HG03439 (cell line): ENCODE results near the gene DIS3.
"Not testable (repeated sequence)": the region's sequence is repeated elsewhere in the genome, so short reads cannot be mapped to it uniquely, and the experiment has no call there.

Source experiments
- ATAC-seq: cut with Tn5 transposase; IDR thresholded peaks from one replicate; pipeline ENCODE4 v1.9.1; 2021; ENCODE audit warnings: mild to moderate bottlenecking, moderate library complexity; ENCODE audit not compliant: unreplicated experiment

DIS3 gene, protein sequence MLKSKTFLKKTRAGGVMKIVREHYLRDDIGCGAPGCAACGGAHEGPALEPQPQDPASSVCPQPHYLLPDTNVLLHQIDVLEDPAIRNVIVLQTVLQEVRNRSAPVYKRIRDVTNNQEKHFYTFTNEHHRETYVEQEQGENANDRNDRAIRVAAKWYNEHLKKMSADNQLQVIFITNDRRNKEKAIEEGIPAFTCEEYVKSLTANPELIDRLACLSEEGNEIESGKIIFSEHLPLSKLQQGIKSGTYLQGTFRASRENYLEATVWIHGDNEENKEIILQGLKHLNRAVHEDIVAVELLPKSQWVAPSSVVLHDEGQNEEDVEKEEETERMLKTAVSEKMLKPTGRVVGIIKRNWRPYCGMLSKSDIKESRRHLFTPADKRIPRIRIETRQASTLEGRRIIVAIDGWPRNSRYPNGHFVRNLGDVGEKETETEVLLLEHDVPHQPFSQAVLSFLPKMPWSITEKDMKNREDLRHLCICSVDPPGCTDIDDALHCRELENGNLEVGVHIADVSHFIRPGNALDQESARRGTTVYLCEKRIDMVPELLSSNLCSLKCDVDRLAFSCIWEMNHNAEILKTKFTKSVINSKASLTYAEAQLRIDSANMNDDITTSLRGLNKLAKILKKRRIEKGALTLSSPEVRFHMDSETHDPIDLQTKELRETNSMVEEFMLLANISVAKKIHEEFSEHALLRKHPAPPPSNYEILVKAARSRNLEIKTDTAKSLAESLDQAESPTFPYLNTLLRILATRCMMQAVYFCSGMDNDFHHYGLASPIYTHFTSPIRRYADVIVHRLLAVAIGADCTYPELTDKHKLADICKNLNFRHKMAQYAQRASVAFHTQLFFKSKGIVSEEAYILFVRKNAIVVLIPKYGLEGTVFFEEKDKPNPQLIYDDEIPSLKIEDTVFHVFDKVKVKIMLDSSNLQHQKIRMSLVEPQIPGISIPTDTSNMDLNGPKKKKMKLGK

DNA sequence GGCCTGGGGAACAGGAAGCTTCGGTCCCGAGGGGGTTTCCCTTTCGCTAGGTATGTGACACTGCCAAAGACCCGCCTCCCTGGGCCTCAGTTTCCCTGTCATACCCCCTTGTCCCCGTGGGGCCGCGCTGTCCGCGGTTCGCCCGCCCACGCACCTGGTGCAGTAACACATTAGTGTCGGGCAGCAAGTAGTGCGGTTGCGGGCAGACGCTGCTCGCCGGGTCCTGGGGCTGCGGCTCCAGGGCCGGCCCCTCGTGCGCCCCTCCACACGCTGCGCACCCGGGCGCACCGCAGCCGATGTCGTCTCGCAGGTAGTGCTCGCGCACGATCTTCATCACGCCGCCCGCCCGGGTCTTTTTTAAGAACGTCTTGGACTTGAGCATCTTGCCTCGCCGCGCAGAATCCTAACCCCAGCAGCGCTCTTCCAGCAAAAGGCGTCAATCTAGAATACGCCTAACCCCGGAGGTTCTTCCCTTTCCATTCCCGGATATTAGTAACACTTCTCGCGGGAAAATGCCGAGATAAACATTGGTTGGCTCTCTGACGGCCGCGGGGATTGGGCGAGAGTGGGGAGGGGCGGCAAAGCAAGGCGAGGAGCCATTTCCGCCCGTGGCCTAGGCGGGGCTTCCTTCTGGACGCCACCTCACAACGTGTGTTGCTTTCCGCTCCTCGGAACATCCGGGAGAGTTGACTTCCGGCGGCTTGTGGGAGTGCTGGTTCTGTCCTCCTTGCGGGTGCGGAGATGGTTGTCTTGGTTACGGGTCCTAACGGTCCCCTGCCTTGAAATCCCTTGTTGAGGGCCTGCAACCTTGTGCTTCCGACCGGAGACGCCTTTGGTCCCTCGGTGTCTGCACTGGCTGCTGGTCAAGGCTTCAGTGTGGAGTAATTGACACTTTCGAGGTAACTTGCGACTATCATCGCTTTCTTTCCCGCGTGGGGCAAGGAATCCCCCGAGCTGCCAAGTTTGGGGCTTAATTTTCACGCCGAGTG lies at the start of gene DIS3, which contains the start of gene PIBF1:
Gene DIS3 (minus strand): TSS at position 450 of the 989 bp plus-strand sequence. CDS start 68 bp downstream, at position 382.
Gene PIBF1 (plus strand): TSS at position 683 of the 989 bp plus-strand sequence. CDS start 1,337 bp downstream, outside the sequence.
- ATAC-seq: peak; percentile 98

DNA sequence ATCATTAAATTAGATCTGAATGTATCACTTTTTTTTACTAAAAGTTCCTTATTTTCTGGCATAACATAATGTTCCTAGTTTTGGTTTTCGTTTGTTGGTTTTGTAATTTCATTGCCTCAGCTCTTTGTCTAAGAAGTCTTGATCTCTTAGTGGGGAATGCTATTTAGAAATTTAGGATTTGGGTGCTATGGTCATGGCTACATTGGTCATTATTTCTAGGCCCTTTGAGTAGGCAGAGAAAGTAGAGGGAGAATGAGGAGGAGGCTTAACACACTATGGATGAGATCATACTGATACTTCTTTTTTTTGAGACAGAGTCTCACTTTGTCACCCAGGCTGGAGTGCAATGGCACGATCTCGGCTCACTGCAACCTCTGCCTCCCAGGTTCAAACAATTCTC lies 42.0 kb upstream of the DIS3 start:
- ATAC-seq: no peak

DNA sequence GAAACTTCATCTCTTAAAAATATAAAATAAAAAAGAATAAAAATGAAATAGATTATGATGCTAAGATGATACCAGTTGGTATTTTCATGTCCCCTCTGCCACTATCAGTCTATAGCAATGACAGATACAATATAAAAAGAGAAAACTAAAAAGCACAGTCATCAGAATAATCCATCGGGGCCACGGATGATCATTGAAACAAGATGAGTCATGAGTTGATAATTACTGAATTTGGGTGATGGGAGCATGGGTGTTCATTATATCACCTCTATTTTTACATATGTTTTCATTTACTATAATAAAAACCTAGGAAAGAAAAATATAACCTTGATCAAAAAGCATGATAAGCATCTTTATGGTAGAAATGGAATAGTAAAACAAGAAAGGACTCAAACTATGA lies 41.4 kb upstream of the DIS3 start:
- ATAC-seq: no peak

DNA sequence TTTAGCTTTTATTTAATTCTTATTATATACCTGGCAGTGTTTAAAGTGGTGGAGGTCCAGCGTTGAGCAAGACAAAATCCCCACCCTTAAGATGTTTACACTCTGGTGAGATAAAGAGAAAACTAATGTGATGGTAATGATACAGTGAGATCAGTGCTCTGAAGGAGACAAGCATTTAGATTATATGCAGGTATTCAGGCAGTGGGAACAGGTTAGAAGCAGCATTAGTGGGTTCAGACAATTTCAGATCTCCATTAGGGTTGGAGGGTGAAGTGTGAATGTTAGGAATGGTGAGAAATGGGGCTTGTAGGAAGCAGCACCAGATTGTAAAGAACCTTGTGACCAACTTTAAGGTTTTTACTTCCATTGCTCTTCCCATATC lies 39.2 kb upstream of the DIS3 start:
- ATAC-seq: no peak

DNA sequence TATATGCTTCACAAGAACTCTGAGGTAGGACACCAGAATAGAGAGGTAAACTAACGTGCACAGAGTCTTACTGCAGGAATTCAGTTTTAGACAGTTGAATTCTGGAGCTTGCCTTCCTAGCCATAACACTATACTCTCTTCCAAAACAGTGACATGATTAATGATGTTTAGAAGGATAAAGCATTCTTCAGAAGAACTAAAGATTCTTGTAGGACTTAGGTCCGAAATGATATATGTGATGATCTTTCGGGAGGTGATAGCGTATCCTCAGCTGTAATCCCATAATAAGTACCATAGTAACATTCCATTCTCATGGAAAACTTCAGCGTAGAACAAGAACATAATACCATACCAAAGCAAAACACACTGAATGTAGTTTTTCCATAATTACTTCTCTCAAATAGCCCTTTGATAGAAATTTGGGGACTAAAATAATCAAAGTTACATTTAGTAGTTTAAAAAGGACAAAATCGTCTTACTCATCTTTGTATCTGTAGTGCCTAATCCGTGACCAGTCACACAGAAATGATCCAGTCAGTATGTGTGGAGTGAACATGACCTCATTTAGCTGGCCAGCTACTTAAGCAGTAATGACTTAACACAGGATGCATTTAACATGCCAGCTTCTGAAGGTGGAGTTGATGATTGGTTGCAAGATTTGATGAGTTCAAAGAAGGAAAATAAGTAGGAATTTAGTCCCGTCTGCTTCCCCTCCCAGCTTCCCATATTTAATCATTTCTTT lies 38.6 kb upstream of the DIS3 start:
- ATAC-seq: no peak

DNA sequence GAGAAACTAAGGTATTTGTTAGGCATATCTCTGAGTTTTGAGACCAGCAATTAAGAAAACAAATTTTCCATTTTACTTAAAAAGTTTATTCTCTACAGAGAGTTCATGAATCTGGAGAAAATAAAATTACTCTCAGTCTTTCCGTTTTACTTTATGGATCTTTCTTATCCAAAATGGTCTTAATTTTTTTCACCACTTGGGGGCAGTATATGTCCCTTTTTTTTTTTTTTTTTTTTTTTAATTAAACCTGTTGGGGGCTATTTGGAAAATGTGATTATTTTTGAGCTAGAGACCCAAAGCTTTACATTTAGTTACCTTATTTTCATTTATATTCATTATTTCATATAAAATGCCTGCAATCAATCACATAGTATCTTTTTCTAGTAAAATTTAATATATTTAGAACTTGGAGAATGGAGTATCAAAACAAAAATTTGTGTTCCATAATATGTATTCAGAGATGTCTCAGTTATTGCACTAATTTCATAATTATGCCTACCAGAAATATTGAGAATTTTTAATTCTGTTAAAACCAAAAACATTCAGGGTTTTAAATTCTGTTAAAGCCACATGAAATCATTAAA lies 27.3 kb upstream of the DIS3 start:
- no peak for ATAC-seq

DNA sequence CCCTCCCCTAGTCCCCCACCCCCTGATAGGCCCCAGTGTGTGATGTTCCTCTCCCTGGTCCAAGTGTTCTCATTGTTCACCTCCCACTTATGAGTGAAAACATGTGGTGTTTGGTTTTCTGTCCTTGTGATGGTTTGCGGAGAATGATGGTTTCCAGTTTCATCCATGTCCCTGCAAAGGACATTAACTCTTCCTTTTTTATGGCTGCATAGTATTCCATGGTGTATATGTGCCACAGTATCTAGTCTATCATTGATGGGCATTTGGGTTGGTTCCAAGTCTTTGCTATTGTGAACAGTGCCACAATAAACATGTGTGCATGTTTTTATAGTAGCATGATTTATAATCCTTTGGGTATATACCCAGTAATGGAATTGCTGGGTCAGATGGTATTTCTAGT lies 24.8 kb upstream of the DIS3 start:
- ATAC-seq: not testable (repeated sequence)

DNA sequence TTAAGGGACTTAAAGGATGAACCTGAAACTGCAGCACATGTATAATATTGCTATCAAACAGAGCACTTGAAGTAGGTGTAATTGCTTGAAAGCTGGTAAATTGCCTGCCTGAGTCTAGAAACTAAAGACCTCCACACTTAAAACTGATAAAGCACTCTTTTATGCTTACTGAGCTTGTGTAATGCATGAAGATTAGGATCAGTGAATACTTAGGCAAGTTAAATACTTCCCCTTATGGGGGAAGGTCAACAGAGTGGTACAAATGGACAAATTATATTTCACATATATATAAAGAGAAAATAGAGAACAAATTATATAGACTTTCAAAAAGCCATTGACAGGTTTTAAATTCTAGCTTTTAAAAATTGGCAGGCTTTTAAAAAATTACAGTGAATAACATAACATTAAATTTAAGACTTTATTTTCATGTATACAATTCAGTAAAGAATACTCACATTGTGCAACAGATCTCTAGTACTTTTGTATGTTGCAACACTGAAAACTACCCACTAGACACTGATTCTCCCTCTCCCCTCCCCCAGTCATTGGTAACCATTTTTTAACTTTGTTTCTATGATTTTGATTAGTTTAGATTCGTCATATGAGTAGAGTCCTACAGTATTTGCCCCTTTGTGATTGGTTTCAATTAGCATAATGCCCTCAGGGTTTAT lies 24.1 kb upstream of the DIS3 start:
- ATAC-seq: no peak

DNA sequence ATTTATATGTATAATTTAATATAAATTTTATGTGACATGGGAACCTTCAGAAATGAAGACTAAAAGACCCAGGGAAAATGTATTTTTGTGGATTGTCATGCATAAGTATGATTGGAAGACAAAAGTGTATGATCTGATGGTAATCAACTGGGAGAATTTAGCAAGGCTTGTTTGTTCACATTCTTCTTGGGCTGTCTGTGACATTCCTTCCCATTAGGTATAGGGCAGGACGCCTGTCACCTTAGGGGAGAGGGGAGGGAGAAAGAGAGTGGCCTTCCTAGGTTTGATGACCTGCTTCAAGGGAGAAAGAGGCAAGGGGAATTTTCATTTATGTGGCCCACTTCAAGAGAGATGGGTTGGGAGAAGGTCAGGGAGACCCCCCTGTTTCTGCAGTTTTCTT lies 22.6 kb upstream of the DIS3 start:
- ATAC-seq: no peak

DNA sequence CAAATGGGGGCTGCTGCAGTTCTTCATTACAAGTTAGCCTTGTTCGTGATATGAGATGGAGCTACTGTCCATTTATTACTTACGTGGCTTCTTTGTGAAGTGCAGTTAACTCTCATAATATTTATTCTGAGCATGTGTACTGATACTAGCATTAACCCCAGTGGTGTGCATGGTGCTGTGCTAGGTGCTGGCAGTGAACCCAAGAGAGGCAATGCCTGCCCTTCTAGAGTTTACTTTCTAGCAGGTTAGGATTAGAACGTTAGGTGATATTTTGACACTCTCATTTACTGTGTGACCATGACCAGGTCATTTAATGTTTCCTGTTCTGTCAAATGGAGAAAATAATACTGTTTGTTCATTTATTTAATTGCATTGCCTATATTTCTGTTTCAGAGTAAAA lies 17.1 kb upstream of the DIS3 start:
- ATAC-seq: no peak

DNA sequence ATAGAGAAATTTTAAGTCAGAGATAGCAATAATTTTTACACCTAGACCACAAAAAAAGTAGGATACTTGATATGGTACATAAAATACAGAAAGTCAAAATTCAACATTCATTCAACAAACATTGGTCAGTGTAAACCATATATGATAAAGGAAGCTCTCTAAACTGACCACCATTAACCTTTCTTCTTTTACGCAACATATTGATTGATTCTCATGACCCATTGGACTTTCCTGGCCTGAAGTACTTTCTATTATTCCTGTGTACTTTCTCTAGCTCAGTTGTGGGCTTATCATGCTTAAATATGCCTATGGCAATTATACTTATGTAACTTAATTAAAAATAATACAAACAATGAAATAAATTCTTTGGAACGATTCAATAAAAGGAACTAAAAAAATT lies 10.9 kb upstream of the DIS3 start:
- ATAC-seq: no peak

DNA sequence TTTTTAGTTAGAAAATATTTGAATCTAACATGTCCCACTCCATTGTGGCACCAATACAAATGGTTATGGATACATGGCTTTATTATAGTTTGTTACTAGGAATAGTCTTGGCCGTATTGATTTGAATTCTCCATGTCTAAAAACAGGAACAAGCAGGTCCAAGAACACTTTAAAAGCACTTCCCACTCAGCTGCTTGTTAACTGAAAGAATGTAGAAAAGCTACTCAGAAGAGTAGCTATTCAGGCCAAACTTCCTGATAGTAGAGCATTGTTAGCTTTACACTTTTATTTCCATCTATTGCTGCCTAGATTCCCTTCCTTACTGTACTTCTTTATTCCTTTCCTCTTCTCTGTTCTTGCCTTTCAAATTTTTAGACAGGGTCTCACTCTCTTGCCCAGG lies 7.1 kb upstream of the DIS3 start:
- ATAC-seq: no peak

DNA sequence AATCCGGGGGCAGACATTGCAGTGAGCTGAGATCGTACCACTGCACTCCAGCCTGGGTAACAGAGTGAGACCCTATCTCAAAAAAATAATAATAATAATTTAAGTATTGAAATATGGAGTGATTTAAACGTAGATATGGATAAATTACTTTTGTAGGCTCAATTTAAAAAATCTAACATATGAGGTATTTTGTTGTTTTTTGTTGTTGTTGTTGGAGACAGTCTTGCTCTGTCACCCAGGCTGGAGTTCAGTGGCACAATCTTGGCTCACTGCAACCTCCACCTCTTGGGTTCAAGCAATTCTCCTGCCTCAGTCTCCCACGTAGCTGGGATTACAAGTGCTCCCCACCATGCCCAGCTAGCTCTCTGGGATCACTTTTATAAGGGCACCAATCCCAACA lies 3.0 kb upstream of the DIS3 start:
- ATAC-seq: not testable (repeated sequence)

DNA sequence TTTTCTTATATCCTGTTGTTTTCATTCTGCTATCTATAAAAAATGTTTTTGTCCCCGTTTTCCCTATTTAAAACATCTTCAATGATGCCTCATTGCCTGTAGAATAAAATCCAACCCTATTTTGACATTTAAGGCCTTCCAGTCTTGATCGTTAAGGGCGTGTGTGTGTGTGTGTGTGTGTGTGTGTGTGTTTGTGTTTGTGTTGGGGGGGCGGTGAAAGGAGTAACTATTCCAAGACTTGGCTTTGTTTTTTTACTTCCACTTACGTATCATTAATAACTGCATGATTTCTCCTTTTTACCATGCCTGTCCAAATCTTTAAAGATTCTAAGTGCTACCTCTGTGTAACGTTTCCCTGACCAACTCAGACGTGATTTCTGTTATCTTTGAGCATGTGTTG lies 1.0 kb upstream of the DIS3 start:
- ATAC-seq: no peak

DNA sequence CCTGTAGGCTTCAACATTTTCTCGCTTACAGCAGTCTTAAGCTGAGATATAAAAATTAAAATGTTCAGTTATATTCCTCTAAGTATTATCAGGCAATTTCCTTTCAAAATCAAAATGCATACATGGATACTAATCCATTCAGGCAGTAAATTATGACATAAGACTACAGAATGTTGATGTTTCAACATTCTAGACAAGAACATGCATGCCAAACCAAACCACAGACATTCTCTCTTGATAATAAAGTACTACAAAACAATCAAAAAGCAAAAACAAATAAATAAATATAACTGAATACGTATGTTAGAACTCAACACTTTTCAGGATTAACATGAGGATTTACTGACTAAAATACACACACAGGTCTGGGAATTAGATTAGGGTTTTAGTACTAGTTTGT lies 7.7 kb downstream of the DIS3 start:
- ATAC-seq: no peak

DNA sequence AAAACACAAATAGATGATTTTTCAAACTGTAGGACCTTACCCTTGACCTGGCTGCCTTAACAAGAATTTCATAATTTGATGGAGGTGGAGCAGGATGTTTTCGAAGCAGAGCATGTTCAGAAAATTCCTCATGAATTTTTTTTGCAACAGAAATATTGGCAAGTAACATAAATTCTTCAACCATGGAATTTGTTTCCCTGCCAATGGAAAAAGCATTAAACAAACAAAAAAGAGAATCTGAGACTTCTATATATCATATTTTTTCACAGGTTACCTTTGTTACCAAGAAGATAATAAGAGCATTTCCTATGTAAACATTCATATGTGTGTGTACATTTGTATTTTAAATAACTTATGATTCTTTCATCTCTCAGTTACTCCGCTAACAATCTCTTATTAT lies 18.3 kb downstream of the DIS3 start:
- no peak for ATAC-seq

DNA sequence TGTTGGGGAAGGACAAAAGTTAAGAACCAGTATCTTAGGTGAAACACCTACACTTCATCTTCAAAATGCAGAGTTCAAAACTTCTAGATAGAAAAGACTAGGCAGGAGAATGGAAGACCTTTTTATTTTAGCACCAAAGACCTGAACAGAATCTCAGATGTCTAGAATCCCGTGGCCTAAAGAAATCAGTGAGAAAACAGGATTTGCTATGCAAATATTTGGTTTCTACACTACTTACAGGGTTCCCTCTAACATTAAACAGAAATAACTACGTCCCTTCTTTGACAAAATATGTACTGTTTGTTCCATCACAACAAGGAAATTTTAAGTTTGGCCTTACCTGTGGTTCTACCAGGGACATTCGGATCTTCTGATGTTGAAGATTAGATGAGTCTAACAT lies 21.5 kb downstream of the DIS3 start:
- no peak for ATAC-seq

DNA sequence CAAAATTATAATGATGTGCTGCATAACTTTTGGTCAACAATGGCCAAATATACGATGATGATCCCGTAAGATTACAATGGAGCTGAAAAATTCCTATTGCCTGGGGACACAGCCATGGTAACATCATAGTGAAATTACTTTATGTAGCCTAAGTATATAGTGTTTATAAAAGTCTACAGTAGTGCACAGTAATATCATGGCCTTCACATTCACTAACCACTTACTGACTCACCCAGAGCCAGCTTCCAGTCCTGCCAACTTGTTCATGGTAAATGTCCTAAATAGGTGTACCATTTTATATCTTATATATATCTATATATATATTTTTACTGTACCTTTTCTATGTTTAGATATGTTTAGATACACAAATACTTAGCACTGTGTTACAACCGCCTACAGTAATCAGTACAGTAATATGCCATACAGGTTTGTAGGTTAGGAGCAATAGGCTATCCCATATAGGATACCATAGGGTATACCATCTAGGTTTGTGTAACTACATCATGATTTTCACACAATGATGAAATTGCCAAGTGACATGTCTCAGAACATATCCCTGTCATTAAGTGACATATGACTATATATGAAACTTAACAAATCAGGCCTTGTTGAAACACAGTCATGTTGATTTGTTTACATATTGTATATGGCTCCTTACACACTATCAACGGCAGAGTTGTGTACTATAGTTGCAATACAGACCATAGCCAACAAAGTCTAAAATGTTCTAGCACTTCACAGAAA lies 23.7 kb downstream of the DIS3 start:
- ATAC-seq: no peak
